ENCODE measurements around the gene MRPL12.

The MRPL12 gene

DNA sequence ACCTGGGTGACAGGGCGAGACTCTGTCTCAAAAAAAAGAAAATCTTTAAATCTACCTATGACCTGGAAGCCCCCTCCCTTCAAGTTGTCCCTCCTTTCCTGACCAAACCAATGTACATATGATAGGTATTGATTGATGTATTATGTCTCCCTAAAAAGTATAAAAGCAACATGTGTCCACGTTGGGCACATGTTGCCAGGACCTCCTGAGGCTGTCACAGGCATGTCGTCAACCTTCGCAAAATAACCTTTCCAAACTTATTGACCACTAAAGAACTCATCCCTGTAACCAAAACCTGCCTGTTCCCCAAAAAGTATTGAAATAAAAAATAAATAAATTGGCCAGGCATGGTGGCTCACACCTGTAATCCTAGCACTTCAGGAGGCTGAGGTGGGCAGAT, 41.2 kb upstream of the MRPL12 start:
- DNase-seq (ENCODE audit: low read depth), result no peak
- TF ChIP-seq, protein P1, sequence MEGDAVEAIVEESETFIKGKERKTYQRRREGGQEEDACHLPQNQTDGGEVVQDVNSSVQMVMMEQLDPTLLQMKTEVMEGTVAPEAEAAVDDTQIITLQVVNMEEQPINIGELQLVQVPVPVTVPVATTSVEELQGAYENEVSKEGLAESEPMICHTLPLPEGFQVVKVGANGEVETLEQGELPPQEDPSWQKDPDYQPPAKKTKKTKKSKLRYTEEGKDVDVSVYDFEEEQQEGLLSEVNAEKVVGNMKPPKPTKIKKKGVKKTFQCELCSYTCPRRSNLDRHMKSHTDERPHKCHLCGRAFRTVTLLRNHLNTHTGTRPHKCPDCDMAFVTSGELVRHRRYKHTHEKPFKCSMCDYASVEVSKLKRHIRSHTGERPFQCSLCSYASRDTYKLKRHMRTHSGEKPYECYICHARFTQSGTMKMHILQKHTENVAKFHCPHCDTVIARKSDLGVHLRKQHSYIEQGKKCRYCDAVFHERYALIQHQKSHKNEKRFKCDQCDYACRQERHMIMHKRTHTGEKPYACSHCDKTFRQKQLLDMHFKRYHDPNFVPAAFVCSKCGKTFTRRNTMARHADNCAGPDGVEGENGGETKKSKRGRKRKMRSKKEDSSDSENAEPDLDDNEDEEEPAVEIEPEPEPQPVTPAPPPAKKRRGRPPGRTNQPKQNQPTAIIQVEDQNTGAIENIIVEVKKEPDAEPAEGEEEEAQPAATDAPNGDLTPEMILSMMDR (IDR thresholded peaks at IDR 0.05; ENCODE audit: low read depth, low read length, missing control alignments), result no peak
- no peak overlapping the region for H3K4me3 ChIP-seq (ENCODE audit: low read depth, low read length)

DNA sequence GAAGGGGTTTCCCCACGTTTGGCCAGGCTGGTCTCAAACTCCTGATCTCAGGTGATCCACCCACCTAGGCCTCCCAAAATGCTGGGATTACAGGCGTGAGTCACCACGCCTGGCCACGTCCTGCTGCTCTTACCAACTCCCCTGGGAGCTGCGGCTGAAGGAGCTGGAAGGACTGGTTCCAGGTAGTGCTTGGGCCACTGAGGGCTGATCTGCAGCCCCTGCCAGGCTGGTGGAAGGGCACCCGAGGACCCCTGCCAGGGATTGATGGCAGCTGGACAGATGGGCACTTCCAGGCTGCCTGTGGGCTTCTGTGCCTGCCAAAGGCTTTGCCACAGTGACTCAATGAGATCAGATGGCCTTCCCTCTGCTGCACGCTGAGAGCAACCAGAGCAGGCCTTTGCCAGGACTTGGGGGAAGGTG, 39.1 kb upstream of the MRPL12 start:
- TF ChIP-seq, protein P1 (IDR thresholded peaks at IDR 0.05; ENCODE audit: low read depth, low read length, missing control alignments), result no peak
- no peak overlapping the region for H3K4me3 ChIP-seq (ENCODE audit: low read depth, low read length)
- no peak for DNase-seq (ENCODE audit: low read depth)

DNA sequence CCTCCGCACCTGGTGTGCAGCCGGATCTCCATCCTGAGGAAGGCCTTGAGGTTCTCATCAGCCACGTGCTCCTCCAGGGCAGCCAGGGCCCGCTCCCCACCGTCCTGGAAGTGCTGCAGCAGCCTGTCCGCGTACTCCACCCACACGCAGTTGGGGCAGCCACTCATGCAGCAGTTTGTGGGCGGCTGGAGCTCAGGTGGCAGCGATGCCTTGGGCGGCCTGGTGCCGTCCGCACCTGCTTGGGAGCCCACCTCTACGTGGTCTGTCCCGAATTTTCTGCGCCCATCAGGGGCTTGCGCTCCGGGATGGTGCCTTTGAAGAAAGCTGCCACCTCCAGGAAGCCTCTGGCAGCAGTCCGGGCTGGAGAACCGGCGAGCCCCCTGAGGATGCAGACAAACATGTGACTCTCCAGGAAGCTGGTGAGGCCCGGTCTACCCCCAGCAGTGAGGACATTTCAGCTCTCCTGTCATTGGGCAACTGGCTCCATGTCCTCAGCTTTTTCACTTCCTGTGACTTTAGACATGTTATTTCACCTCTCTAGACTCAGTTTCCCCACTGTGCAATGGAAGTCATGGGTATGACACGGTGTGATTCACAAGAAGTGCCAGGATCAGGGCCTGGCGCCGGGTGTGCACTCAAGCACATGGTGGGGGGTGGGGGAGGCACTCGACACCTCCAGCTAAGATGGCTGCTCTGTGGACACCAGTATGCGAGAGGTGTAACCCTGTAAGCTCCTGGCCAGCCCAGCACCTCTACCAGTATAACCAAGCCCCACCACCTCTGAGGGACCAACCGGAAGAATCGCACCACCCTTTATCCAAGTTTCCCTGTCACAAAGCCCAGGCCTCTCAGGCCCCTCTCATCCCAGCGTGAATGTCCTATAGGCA, 37.7 kb upstream of the MRPL12 start:
- TF ChIP-seq, protein P1 (IDR thresholded peaks at IDR 0.05; ENCODE audit: low read depth, low read length, missing control alignments), result no peak
- peak overlapping the region; percentile 94 for H3K4me3 ChIP-seq (ENCODE audit: low read depth, low read length)
- no peak for DNase-seq (ENCODE audit: low read depth)

DNA sequence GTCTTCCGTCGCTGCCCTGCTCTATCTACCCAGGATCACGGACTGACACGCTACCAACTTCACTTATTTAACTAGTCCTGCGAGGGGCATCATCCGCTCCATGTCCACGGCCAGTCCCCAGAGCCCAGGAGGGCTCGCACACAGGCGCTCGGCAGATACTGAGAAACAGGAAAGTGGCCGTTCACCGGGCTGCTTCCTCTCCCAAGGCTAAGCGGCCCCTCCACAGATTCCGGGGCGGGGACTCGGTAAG, 37.1 kb upstream of the MRPL12 start:
- DNase-seq (ENCODE audit: low read depth), result no peak

DNA sequence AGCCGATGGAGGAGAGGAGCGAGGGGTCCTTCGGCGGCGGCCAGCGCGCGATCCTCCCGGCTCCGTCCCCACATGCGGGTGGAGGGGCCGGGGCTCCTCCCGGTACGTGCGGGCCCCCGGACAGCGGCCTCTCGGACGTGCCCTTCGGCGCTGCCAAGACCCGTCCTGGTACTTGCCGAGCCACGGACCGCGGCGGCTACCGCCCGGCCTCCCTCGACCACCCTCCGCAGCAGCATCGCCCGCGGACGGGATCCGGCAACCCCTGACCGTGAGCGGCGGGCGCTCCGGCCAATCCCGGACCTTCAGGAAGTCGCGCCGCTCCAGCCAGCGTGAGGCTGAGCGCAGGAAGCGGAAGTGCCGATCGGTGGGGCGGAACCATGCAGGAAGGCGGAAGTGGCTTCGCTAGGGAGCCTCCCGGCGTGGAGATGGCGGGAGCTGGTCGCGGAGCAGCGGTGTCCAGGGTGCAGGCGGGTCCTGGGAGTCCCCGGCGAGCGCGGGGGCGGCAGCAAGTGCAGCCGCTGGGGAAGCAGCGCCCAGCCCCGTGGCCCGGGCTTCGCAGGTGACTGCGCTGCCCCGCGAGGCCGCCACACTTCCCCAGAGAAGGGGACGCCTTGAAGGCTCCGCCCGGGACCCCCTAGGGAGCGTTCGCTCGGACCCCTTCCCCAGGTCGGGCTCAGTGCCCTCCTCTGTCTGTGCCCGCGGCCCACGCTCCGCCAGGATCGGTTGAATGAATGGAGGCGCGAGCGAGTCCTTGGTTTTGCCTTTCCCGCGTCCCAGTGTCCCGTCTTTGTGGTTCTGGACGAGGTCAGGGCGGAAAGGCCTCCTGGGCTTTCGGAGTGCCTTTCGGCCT, 36.6 kb upstream of the MRPL12 start, which contains the start of the genes CCDC137 and OXLD1:
Gene CCDC137 (plus strand): TSS at position 396 of the 850 bp plus-strand sequence. CDS start 30 bp downstream, at position 426.
Gene OXLD1 (minus strand): TSS at position 264 of the 850 bp plus-strand sequence. CDS start 28 bp downstream, at position 236.
- DNase-seq (ENCODE audit: low read depth), result peak; percentile 89
- H3K4me3 ChIP-seq (ENCODE audit: low read depth, low read length), result peak within 1 kb of the TSS; percentile 94
- TF ChIP-seq, protein P1 (IDR thresholded peaks at IDR 0.05; ENCODE audit: low read depth, low read length, missing control alignments), result no peak

More for the DNA sequence above, 37.1 kb upstream of the MRPL12 start:
- TF ChIP-seq, protein P1 (IDR thresholded peaks at IDR 0.05; ENCODE audit: low read depth, low read length, missing control alignments), result no peak
- peak overlapping the region; percentile 94 for H3K4me3 ChIP-seq (ENCODE audit: low read depth, low read length)

DNA sequence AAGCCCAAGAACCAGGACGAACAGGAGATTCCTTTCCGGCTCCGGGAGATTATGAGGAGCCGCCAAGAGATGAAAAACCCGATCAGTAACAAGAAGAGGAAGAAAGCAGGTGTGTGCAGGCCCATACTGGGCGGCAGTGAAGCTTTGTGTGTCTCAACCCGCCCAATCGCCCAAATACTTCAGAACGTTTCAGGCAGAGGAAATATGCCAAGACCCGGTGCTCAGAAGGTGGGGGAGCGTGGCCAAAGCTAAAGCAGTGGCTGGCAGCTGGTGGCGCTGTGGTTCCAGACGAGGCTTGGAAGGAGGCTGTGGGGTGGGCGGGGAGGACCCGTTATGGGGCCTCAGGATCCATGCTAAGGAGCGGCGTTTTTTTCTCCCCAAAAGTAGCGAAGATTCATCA, 35.4 kb upstream of the MRPL12 start:
- no peak for DNase-seq (ENCODE audit: low read depth)
- TF ChIP-seq, protein P1 (IDR thresholded peaks at IDR 0.05; ENCODE audit: low read depth, low read length, missing control alignments), result no peak
- H3K4me3 ChIP-seq (ENCODE audit: low read depth, low read length), result peak overlapping the region; percentile 34

Measured in GM12864 (cell line).